ENCODE measurements around the gene TCN1.

GRCh38 chr11:59842316-59842715, 24.0 kb downstream of the TCN1 start:
- TF ChIP-seq, protein P1, sequence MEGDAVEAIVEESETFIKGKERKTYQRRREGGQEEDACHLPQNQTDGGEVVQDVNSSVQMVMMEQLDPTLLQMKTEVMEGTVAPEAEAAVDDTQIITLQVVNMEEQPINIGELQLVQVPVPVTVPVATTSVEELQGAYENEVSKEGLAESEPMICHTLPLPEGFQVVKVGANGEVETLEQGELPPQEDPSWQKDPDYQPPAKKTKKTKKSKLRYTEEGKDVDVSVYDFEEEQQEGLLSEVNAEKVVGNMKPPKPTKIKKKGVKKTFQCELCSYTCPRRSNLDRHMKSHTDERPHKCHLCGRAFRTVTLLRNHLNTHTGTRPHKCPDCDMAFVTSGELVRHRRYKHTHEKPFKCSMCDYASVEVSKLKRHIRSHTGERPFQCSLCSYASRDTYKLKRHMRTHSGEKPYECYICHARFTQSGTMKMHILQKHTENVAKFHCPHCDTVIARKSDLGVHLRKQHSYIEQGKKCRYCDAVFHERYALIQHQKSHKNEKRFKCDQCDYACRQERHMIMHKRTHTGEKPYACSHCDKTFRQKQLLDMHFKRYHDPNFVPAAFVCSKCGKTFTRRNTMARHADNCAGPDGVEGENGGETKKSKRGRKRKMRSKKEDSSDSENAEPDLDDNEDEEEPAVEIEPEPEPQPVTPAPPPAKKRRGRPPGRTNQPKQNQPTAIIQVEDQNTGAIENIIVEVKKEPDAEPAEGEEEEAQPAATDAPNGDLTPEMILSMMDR (IDR thresholded peaks at IDR 0.05), result no peak
- TF ChIP-seq ZFX (IDR thresholded peaks at IDR 0.05; ENCODE audit: borderline replicate concordance), result no peak

Measured in 22Rv1 (cell line).